ENCODE results near the gene SRGAP1. TPM values are rescaled to one million over a fixed set of nuclear protein-coding genes. Genes with fewer than 3 reads are reported as not detected.
"Not testable (repeated sequence)": the region's sequence is repeated elsewhere in the genome, so short reads cannot be mapped to it uniquely, and the experiment has no call there.

The SRGAP1 gene
- total and polyA plus RNA-seq, 2 of the 4 experiments (the other 2 are of a cell fraction) = 10.0 to 10.2 TPM

- H3K4me1 ChIP-seq (ENCODE audit: control insufficient read depth, insufficient read depth, low read length) = peaks cover 3% of the 10 kb centered on the region
- no peaks in the 10 kb centered on the region; a peak in 1 of 4 replicates for H3K79me1 ChIP-seq (ENCODE audit: low read depth in 1 of 2, low read length in 2 of 2)
- peak overlapping the region; percentile 85 for H3K27ac ChIP-seq (ENCODE audit: insufficient read depth, low read length)
- peak overlapping the region; percentile 54 to 89; a peak in 3 of 4 replicates for H4K8ac ChIP-seq (ENCODE audit: low read depth in 2 of 2, low read length in 2 of 2)
- in situ Hi-C loops (cut with MboI; ENCODE audit: low sequenced_read_pairs) = no loop called here
- peak overlapping the region; percentile 14; the same call in 1 of the 2 replicates for H3K4me2 ChIP-seq (ENCODE audit: low read depth, low read length)
- no peak for TF ChIP-seq CHD1 (IDR thresholded peaks at IDR 0.05; ENCODE audit: low read depth, low read length)
- peak; percentile 95 for TF ChIP-seq CEBPB (IDR thresholded peaks at IDR 0.05; ENCODE audit: low read depth, low read length)
- no TSS peak for BruUV-seq (replicated peaks)
- ChIA-PET CTCF (interaction anchor here (0.7 to 1.2 kb wide), 3 partner anchors 21 to 317 kb away, joined by 3 read pairs; partner anchors contain the start of gene SRGAP1), POLR2A (ENCODE audit: unreplicated experiment) (no interaction called here)
- peak overlapping the region; percentile 76 for H4K91ac ChIP-seq (ENCODE audit: insufficient read depth, low read depth, low read length)
- H2AFZ ChIP-seq (replicated peaks; ENCODE audit: low read length, poor library complexity) = peak overlapping the region; percentile 54
- no peaks in the 10 kb centered on the region; the same call in 1 of the 2 replicates for H3K36me3 ChIP-seq (ENCODE audit: control insufficient read depth, insufficient read depth, low read length)
- peak overlapping the region; percentile 69; the same call in 2 of the 3 replicates for H2BK15ac ChIP-seq (ENCODE audit: low read depth, low read length)
- H3K4me3 ChIP-seq (ENCODE audit: insufficient read depth, low read depth, low read length) = no peak overlapping the region
- peak overlapping the region; percentile 69 for H3K14ac ChIP-seq (replicated peaks; ENCODE audit: low read depth, low read length)
- dilution Hi-C loops (cut with HindIII; ENCODE audit: low sequenced_read_pairs, unreplicated experiment) = no loop called here
- H2AK5ac ChIP-seq (ENCODE audit: low read depth, low read length) = peak overlapping the region; percentile 40; the same call in 1 of the 2 replicates
- peak overlapping the region; percentile 63 for H2AK9ac ChIP-seq (replicated peaks; ENCODE audit: low read depth, low read length, poor library complexity)
- peak overlapping the region; percentile 93 for H4K5ac ChIP-seq (ENCODE audit: low read depth, low read length)
- H3K9ac ChIP-seq (ENCODE audit: low read depth, low read length) = no peak overlapping the region
- no peaks in the 10 kb centered on the region for H3K9me3 ChIP-seq (ENCODE audit: control insufficient read depth, insufficient read depth, low read length)
- no peaks in the 10 kb centered on the region; the same call in 1 of the 2 replicates for H3K9me1 ChIP-seq (ENCODE audit: insufficient read depth, low read length)
- H2BK120ac ChIP-seq (ENCODE audit: low read depth, low read length) = peak overlapping the region; percentile 93
- H3K18ac ChIP-seq (ENCODE audit: low read depth, low read length) = peak overlapping the region; percentile 95; the same call in 1 of the 2 replicates
- H3K56ac ChIP-seq (ENCODE audit: extremely low read depth, insufficient read depth, low read length) = peak overlapping the region; percentile 37; the same call in 1 of the 2 replicates
- peak overlapping the region; percentile 50 for H2BK5ac ChIP-seq (ENCODE audit: low read depth, low read length, poor library complexity, severe bottlenecking)
- WGBS, 2 experiments (ENCODE audit: extremely low coverage in 2 of 2, insufficient read length in 1 of 2) = no CpG with 5 or more reads among the region's 2 CpGs
- peak overlapping the region; percentile 85 for H3K4ac ChIP-seq (ENCODE audit: low read depth, low read length)
- H4K20me1 ChIP-seq (ENCODE audit: insufficient read depth, low read length) = no peaks in the 10 kb centered on the region
- peak overlapping the region; percentile 80; the same call in 1 of the 2 replicates for H3K23ac ChIP-seq (ENCODE audit: low read depth, low read length)
- H3K27me3 ChIP-seq (ENCODE audit: control insufficient read depth, insufficient read depth, low read length) = no peaks in the 10 kb centered on the region
- ATAC-seq (ENCODE audit: low read depth) (peak; percentile 72), DNase-seq (peak; percentile 73)
- H2BK20ac ChIP-seq (ENCODE audit: low read depth, low read length) = peak overlapping the region; percentile 84
- intact Hi-C loops (cut with micrococcal nuclease) = no loop called here
These were observed 316.2 kb downstream of the SRGAP1 start for GRCh38 chr12:64160711-64161060.

- H3K9ac ChIP-seq (ENCODE audit: low read depth, low read length); H3K9me3 ChIP-seq (ENCODE audit: control insufficient read depth, insufficient read depth, low read length); ATAC-seq (ENCODE audit: low read depth); H2AFZ ChIP-seq (replicated peaks; ENCODE audit: low read length, poor library complexity); POLR2A ChIA-PET (ENCODE audit: unreplicated experiment); H2AK9ac ChIP-seq (replicated peaks; ENCODE audit: low read depth, low read length, poor library complexity); H3K27me3 ChIP-seq (ENCODE audit: control insufficient read depth, insufficient read depth, low read length); H2BK5ac ChIP-seq (ENCODE audit: low read depth, low read length, poor library complexity, severe bottlenecking); H3K4me2 ChIP-seq (ENCODE audit: low read depth, low read length); H3K14ac ChIP-seq (replicated peaks; ENCODE audit: low read depth, low read length); H3K36me3 ChIP-seq (ENCODE audit: control insufficient read depth, insufficient read depth, low read length); H3K79me1 ChIP-seq (ENCODE audit: low read depth in 1 of 2, low read length in 2 of 2); H3K23ac ChIP-seq (ENCODE audit: low read depth, low read length); H2BK20ac ChIP-seq (ENCODE audit: low read depth, low read length); H2BK120ac ChIP-seq (ENCODE audit: low read depth, low read length); H3K4me1 ChIP-seq (ENCODE audit: control insufficient read depth, insufficient read depth, low read length); H4K5ac ChIP-seq (ENCODE audit: low read depth, low read length); H2AK5ac ChIP-seq (ENCODE audit: low read depth, low read length); CTCF ChIA-PET; H3K9me1 ChIP-seq (ENCODE audit: insufficient read depth, low read length); intact Hi-C loops (cut with micrococcal nuclease); in situ Hi-C loops (cut with MboI; ENCODE audit: low sequenced_read_pairs); BruUV-seq (replicated peaks); H4K91ac ChIP-seq (ENCODE audit: insufficient read depth, low read depth, low read length); H3K56ac ChIP-seq (ENCODE audit: extremely low read depth, insufficient read depth, low read length); H3K18ac ChIP-seq (ENCODE audit: low read depth, low read length); H3K4ac ChIP-seq (ENCODE audit: low read depth, low read length); H4K20me1 ChIP-seq (ENCODE audit: insufficient read depth, low read length); dilution Hi-C loops (cut with HindIII; ENCODE audit: low sequenced_read_pairs, unreplicated experiment); H2BK15ac ChIP-seq (ENCODE audit: low read depth, low read length); H3K27ac ChIP-seq (ENCODE audit: insufficient read depth, low read length); H3K4me3 ChIP-seq (ENCODE audit: insufficient read depth, low read depth, low read length); H4K8ac ChIP-seq (ENCODE audit: low read depth in 2 of 2, low read length in 2 of 2): not testable (repeated sequence)
- DNase-seq = peak; percentile 48
- no CpG with 5 or more reads among the region's 3 CpGs for WGBS, 2 experiments (ENCODE audit: extremely low coverage in 2 of 2, insufficient read length in 1 of 2)
These were observed 322.1 kb downstream of the SRGAP1 start for GRCh38 chr12:64166606-64167005.
